ENCODE measurements around the gene NUP54.

The NUP54 gene

GRCh38 chr4:76144546-76144945 lies 3.7 kb downstream of the NUP54 start:
- no peak for DNase-seq (ENCODE audit: low read depth)

GRCh38 chr4:76141241-76141640 lies 7.0 kb downstream of the NUP54 start:
- no peak for DNase-seq (ENCODE audit: low read depth)

- no peak for DNase-seq (ENCODE audit: low read depth)
Measured at GRCh38 chr4:76127754-76128153, 20.4 kb downstream of the NUP54 start.

- peak; percentile 41 for DNase-seq (ENCODE audit: low read depth)
Measured at GRCh38 chr4:76125816-76126215, 22.4 kb downstream of the NUP54 start.

- no peak for DNase-seq (ENCODE audit: low read depth)
Measured at GRCh38 chr4:76120199-76120598, 28.0 kb downstream of the NUP54 start.

GRCh38 chr4:76117536-76117935 lies 30.7 kb downstream of the NUP54 start:
- DNase-seq (ENCODE audit: low read depth), result no peak

- no peak for DNase-seq (ENCODE audit: low read depth)
Measured at GRCh38 chr4:76116821-76117220, 31.4 kb downstream of the NUP54 start.

- peak; percentile 44 for DNase-seq (ENCODE audit: low read depth)
Measured at GRCh38 chr4:76108467-76109181, 39.6 kb downstream of the NUP54 start.

GRCh38 chr4:76106442-76106841 lies 41.8 kb downstream of the NUP54 start:
- no peak for DNase-seq (ENCODE audit: low read depth)

- DNase-seq (ENCODE audit: low read depth), result no peak
Measured at GRCh38 chr4:76105652-76106051, 42.5 kb downstream of the NUP54 start.

- DNase-seq (ENCODE audit: low read depth), result no peak
Measured at GRCh38 chr4:76096076-76096475, 52.1 kb downstream of the NUP54 start.

GRCh38 chr4:76095568-76095967 lies 52.6 kb downstream of the NUP54 start:
- DNase-seq (ENCODE audit: low read depth), result no peak

GRCh38 chr4:76091052-76091451 lies 57.1 kb downstream of the NUP54 start:
- DNase-seq (ENCODE audit: low read depth), result no peak

GRCh38 chr4:76090241-76090691 lies 57.9 kb downstream of the NUP54 start:
- DNase-seq (ENCODE audit: low read depth), result peak; percentile 99

- DNase-seq (ENCODE audit: low read depth), result no peak
Measured at GRCh38 chr4:76088719-76089118, 59.5 kb downstream of the NUP54 start.

- peak; percentile 70 for DNase-seq (ENCODE audit: low read depth)
Measured at GRCh38 chr4:76087007-76087769, 61.0 kb downstream of the NUP54 start.

GRCh38 chr4:76084542-76084941 lies 63.7 kb downstream of the NUP54 start:
- DNase-seq (ENCODE audit: low read depth), result no peak

- DNase-seq (ENCODE audit: low read depth), result no peak
Measured at GRCh38 chr4:76083386-76083988, 64.7 kb downstream of the NUP54 start.

GRCh38 chr4:76078033-76078613 lies 70.1 kb downstream of the NUP54 start:
- DNase-seq (ENCODE audit: low read depth), result peak; percentile 51

GRCh38 chr4:76074993-76075600 lies 73.1 kb downstream of the NUP54 start:
- no peak for DNase-seq (ENCODE audit: low read depth)

- no peak for DNase-seq (ENCODE audit: low read depth)
Measured at GRCh38 chr4:76074468-76074867, 73.7 kb downstream of the NUP54 start, which contains the start of gene ART3. TSS of gene ART3 (plus strand) at chr4:76074709. CDS start at chr4:76075890, 1,181 bp downstream.

- DNase-seq (ENCODE audit: low read depth), result no peak
Measured at GRCh38 chr4:76072760-76073159, 75.4 kb downstream of the NUP54 start.
